SU-DHL-6 (cell line): ENCODE data around the gene THAP7.

Experiments
- EZH2phosphoT487 ChIP-seq: fragments of 200-600 bp; sonication (generic), shearing (Covaris generic); conservative IDR thresholded peaks from 2 replicates; pipeline ENCODE4 v1.6.1; 2018; ENCODE audit warnings: mild to moderate bottlenecking, antibody characterized with exemption, low read length, moderate library complexity, mixed read lengths
- TF ChIP-seq, protein P1 (sequence below): fragments of 200-600 bp; sonication (generic); IDR thresholded peaks from one replicate; pipeline ENCODE4 v1.5.1; 2017; ENCODE audit warnings: antibody characterized with exemption, mild to moderate bottlenecking, low read length, moderate library complexity; ENCODE audit not compliant: insufficient read depth, poor library complexity, severe bottlenecking

DNA sequence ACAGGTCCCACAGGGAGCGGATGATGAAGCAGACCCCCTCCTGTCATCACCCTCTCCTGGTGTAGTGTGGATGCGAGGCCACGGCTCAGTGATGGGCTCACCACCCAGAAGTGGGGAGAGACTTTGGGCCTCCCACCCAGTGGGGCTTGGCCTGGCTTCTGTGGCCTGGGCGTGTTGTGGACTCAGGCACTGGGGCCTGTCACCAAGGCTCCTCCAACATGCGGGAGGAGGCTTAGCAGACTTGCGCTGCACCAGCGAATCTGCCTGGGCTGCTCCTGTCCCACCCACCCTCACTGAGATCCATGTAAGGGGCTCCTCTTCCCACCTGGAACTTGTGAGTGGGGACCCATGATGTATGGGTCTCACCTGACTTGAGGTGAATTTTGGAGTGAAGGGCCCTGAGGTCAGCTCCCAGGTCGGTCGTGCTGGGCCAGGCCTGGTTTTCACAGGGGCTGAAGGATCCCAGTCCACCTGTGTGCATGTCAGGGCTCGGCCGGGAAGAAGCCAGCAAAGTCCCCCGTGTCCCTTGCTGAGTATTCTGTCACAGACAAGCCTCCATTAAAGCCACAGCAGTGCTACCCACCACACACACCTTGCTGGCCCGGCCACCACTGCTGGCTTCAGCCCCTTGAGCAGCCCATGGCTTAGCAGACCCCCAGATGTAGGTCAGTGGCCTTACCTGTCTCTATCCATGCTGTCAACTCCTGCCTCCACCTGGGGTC, 4.2 kb downstream of the THAP7 start:
- TF ChIP-seq, protein P1, sequence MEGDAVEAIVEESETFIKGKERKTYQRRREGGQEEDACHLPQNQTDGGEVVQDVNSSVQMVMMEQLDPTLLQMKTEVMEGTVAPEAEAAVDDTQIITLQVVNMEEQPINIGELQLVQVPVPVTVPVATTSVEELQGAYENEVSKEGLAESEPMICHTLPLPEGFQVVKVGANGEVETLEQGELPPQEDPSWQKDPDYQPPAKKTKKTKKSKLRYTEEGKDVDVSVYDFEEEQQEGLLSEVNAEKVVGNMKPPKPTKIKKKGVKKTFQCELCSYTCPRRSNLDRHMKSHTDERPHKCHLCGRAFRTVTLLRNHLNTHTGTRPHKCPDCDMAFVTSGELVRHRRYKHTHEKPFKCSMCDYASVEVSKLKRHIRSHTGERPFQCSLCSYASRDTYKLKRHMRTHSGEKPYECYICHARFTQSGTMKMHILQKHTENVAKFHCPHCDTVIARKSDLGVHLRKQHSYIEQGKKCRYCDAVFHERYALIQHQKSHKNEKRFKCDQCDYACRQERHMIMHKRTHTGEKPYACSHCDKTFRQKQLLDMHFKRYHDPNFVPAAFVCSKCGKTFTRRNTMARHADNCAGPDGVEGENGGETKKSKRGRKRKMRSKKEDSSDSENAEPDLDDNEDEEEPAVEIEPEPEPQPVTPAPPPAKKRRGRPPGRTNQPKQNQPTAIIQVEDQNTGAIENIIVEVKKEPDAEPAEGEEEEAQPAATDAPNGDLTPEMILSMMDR: no peak
- TF ChIP-seq EZH2phosphoT487: no peak
